ENCODE results near the gene PRDX6.
"Not testable (repeated sequence)": the region's sequence is repeated elsewhere in the genome, so short reads cannot be mapped to it uniquely, and the experiment has no call there.

PRDX6 gene

DNA sequence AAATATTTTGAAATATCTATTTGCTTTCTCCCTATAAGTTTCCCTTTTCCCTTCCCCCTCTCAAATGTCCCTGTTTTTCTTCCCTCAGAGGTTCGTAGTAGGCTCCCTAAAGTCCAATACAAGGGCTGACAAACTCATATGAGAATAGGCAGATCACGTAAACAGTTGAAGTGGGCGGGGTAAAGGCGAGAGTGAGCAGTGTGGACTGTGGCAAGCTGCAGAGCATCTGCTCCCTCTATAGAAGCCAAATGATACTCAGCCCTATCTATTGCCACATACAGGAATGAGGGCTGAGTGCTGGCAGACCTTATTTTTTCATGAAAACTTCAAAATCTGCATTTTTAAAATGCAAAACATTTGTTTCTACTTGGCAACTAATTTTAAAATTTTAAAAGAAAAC, 26.3 kb downstream of the PRDX6 start:
- no peak for DNase-seq

DNA sequence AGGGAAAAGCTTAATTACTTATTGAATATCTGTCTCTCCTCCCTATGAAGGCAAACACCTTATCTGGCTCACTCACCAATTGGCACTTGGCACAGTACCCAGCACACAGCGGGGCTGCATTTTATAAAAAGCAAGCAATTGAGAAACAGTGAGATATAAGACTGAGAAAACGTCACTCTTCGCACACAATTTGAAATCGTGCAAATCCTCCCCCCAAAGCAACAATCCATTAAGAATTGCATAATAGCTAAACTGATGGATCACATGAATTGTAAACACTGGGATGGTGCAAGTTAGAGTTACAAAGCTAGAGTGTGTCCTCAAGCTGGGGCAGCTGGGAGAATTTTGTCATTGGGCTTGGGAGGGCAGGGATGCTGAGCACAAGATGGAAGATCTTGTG, 27.1 kb downstream of the PRDX6 start:
- no peak for DNase-seq

DNA sequence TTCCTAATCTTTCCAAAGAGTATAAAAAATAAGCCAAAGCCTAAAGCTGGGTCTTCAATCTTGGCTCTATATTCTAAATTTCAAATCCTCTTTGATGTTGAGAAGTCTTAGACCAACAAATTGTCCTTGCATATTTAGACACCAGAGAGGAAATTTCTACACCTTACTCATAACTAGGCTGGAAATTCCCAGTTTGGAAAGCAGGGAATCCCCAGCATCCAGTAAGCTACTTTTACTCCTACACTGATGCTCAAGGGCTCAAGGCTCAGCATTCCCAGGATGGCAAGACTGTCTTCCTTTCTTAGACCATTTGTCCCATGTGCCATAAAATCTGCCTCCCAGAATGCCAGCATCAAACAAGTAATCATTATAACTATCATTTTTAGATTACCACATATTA, 28.3 kb downstream of the PRDX6 start:
- no peak for DNase-seq

DNA sequence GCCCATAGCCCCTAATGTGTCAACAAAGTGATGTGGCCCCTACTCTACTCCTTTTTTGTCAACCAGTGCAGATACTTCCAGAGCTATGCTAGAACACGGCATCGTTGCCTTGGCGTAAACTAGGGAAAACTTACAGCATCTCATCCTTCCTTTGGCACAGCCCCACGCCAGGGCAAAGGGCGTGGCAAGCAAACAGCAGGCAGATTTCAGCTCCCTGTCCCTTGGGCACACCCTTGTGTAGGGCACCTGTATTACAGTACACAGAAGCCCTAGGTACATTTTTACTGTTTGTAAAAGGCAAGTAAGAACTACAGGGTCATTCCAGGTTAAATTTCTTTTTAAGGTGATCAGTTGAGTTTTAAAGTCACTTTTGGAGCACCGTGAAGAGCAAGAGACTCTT, 29.3 kb downstream of the PRDX6 start:
- DNase-seq = no peak

DNA sequence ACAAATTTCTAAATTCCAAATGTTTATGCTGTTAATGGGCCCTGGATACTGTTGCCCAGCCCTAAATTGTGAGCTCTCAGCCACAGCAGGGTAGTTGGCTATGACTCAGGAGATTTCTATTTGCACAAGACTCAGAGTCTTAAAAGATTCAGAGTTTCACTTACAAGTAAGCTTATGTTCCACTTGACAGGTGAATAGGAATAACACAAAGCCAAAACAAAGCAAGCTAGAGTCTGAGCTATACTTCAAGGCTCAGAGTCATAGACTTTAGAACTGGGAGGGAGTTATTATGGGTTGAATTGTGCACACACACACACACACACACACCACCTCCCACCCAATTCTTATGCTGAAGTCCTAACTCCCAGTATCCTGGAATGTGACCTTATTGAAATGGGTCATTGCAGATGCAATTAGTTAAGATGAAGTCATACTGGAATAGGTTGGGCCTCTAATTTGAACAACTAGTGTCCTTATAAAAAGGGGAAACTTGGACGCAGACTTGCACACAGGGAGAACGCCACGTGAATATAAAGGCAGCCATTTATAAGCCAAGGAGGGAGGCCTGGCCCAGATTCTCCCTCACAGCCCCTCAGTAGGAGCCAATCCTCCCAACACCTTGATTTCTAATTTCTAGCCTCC, 30.2 kb downstream of the PRDX6 start:
- DNase-seq = no peak

DNA sequence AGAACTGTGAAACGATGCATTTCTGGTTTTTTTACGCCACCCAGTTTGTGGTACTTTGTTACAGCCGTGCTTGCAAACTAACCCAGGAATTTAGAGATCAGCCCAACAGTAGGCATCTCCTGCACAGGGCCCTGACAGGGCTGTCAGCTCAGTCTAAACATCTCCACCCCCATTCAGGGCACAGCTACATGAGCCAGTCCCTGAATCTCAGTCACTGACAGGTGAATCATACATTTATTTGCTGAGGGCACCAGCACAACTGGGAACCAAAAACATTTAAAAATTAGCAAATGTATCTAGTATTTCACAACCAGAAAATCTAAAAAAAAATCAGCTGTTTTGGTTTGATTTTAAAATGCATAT, 30.7 kb downstream of the PRDX6 start:
- no peak for DNase-seq

DNA sequence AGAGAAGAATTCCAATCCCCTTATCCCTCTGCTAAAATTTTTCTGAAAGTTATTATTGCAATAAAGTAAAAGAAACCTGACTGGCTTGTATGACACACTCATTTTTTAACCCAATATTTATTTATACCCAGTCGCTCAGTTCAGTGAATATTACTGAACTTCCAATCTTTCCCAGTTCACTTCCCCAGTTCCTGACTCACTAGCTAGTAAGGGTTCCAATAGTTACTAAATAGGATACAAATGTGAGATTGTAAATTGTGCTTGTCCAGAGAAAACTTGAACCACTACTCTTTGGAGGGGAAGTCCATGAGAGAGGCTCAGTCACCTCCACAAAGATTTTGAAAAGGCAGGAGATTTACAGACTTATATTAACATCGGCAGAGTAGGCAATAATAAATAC, 31.4 kb downstream of the PRDX6 start:
- no peak for DNase-seq

DNA sequence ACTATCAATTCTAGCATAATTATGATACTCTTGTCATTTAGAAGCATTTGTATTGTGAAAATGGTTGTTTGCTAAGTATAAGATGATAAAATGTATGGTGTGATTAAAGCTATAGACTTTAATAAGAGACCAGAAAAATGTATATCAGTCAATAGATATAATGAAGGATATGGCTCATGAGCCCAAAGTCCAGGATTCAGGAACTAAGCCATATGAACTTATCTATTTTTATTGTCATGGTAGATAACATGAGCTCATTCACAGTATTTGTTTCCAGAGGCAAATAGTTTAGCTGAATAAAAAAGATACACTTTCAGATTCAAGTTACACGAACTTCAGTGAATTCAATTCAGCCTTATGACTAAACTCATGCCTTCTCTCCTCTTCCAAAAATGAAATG, 32.7 kb downstream of the PRDX6 start:
- no peak for DNase-seq

DNA sequence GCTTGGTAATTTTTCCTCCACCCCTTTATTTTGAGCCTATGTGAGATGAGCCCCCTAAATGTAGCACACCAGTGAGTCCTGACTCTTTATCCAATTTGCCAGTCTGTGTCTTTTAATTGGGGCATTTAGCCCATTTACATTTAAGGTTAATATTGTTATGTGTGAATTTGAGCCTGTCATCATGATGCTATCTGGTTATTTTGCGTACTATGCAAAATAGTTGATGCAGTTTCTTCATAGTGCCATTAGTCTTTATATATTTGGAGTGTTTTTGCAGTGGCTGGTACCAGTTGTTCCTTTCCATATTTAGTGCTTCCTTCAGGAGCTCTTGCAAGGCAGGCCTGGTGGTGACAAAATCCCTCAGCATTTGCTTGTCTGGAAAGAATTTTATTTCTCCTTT, 37.4 kb downstream of the PRDX6 start:
- DNase-seq = not testable (repeated sequence)

DNA sequence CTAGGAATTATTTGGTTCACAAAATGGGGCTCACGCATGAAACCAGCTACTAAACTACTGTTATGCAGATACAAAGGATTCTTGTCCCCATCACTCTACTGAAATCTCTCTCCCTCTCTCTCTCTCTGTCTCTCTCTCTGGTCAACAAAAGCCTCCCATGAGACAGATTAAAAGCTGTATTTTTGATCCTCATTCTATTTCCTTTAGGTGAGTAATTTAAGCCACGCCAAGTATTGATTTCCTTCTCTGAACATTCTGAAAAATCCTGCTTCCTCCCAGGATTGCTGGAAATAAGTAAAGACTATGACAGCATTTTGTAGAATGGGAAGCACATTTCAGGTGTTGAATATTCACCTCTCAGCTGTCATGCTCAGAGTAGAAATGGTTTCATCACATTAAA, 43.7 kb downstream of the PRDX6 start:
- no peak for DNase-seq

DNA sequence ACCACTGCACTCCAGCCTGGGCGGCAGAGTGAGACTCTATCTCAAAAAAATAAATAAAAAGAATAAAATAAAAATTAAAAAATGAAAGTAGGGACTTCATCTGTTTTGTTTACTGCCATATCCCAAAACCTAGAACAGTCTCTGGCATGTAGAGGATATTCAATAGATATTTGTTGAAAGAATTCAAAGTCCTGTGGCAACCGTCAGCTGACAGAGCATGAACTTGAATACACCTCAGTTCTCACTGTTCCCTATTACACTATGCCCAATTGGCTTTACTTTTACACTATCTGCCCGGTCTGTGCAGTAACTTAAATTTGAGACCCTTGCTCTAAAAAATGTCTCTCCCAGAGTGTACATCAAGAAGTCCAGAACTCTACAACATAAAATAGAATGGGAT, 46.2 kb downstream of the PRDX6 start:
- no peak for DNase-seq

DNA sequence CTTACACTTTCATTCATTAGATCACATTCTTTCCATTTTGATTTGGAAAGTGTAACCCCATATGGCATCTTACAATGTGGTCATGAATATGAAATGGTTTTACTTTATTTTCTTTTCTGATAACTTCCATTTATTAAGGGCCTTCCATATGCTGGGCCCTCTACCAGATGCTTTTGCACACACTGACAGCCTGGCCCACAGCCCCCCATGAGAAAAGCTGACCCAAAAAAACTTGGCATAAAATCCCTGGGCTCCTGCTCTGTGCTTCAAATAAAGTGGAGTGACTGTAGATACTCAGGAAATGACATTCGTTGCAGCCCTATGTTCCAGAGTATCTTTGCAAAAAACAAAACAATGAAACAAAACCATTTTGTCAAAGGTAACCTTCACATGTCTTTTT, 48.8 kb downstream of the PRDX6 start:
- no peak for DNase-seq

DNA sequence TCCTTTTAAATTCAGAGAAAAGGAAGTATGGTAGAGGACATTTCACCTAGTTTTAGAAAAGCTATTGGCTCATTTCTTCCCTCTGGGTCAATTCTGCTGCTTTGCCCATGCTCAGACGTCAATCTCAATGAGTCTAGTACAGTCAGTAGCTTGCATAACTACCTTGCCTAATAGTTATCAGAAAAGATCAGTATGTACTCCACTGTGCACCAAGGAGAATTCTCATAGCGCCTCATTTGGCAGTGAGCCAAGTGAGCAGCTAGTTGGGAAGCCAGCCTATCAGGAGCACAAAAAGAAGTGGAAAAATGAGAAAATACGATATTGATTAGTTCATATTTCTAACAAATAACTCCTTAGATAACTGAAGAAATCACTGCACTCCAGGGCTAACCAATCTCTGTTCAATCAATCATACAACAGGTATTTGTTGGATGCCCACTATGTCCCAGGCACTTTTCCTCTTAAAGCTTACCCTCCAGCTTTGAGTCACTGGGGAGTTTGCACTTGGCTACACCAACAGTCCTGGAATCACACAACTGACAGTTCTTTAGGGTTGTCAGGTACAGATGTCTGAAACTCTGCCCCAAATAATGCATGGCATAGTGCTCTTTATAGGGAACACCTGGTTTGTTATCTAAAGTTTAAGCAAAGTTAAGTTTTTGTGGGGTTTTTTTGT, 50.2 kb downstream of the PRDX6 start:
- no peak for DNase-seq

DNA sequence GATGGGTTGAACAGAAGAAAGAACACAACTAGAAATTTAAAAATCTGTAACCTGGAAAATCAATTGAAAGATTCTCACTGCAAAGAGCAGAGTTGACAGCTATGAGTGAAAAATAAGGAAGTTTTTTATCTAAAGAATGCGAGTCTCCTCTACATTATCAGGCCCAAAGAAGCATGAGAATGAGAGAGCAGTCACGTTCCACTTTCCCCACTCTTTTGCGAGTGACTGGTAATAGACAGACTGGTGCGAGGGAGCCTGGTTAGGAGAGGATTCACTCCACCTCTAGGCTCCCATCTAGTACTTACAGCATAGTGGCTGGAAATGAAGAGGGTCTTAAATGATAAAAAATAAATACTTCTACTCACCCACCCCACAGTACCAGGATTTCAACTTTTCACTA, 52.0 kb downstream of the PRDX6 start:
- no peak for DNase-seq

DNA sequence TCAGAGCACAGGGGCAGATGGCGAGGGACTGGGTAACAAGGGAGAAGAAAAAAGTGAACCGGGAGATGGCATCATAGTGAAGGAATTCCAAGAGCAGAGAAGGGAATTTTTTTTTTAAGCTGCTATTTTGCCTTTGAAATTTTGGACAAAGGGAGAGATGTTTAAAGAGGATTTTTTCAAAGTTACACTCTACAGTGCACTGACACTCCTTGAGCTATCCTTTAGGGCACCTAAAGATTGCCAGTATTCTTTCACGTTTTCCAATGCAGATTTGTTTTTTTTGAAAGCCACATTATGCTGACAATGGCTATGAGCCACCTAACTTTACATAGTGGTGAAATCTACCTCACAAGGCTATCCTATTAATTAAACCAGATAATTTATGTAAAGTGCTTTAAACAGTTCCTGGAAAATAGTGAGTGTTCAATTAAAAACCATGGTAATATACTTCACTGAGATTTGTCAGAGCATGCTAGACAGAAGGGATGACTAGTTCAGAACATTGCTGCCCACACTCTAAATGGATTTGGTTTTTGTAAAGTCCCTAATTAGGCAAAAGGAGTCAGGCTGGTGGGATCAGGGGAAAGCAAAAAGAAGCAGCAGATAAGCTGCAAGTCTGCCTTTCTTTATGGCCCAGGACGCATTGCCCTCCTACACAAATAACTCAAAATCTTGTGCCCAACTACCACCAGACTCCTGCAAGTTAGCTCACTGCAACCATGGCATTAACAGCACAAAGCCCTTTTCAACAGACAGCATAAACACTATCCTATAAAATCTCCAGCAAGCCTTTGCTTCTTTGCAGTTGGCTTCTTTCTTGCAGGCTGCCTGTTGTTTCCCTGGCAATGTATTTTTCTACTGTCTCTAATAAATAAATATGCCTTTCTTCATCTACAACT, 53.9 kb downstream of the PRDX6 start:
- DNase-seq = no peak

DNA sequence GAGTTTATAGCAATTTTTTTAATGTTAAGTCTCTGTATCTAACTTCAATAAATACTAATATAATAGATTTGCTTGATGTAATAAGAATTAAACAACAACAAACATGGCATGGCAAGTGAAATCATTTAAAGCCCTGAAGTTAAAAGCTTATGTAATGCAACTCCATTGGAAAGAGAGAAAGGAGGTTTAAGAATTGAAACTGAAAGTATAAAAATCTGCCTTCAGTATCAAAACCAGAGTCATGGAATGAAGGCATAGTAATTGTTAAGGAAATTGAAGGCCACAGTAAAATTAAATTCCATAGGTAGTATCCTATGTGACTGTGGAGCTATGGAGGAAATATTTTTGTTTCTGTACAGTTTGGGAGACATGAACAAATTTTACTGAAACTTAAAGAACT, 55.1 kb downstream of the PRDX6 start:
- DNase-seq = peak; percentile 22

DNA sequence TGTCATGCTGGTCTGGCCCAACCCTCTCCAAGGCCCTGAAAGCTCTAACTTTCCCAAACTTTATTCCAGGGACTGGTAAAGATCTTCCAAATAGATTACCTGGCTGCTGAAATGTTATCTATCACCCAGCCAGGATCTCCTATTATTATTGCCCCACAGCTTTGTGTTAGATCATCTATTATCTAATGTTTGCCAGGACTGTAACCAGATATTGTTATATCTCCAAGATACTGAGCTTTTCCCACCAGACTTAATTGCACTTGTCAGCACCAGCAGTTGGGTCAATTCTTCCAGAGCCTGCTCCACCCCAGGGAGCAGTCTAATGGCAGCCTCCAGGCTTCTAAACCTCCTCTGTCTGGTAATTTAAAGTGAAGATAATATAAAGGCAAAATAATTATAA, 59.1 kb downstream of the PRDX6 start:
- DNase-seq = no peak

Data from CD4-positive, alpha-beta T cell treated with Interleukin-21 for 1 hour (primary cell).